Measurements from ENCODE around the gene NTM.
"Not testable (repeated sequence)": the region's sequence is repeated elsewhere in the genome, so short reads cannot be mapped to it uniquely, and the experiment has no call there.

The NTM gene

DNA sequence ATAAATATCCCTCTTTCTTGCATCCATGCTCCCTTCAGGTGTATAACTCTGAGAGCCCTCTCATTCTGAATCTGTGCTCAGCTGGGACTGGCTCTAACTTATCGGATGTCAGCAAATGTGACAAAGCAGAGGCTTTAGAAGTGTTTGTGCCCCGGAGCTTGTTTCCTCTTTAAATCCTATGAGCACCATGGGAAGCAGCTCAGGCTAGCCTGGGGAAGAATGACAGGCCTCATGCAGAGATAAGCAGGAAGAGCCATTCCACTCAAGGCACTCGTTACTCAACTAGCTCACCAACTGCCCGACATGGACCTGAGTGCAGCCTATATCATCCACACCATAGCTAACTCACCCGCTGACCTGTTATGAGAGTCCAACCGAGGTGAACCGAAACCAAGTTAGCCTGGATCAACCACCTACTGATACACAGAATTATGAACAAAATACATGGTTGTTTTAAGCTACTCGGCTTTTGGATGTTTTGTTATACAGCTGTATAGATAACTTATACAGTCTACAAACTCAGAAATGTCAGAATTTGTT lies 990.7 kb downstream of the NTM start:
- no peak for DNase-seq (ENCODE audit: low spot score)

DNA sequence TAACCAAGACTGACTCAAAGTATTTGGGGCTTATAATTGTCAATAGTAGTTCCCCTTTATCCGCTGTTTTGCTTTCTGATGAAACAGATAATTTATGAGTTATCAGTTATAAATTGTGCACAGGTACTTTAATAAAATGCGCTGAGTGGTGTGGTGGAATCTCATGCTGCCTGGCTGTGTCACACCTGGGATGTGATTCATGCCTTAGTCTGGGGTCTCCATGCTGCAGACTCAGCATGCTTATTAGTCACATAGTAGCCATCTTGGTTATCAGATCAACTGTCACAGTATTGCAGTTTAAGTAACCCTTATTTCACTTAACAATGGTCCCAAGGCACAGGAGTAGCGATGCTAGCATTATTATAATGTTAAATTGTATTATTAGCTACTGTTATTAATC lies 995.2 kb downstream of the NTM start:
- DNase-seq (ENCODE audit: low spot score): no peak

DNA sequence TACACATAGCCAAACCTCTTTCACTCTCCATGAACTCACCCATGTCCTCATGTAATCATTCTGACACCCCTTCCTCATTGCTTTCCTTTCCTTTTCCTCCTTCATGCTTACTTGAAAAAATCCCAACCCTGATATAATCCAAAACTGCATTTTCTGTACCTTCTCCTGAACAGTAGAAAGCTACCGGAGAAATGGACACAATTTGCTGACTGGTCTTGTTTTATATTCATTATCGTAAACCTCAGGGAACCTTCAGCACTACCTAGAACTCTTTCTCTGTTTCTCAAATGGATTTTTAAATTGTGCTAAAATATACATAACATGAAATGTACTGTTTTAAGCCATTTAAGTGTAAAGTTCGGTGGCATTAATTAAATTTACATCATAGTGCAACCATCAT lies 996.9 kb downstream of the NTM start:
- no peak for DNase-seq (ENCODE audit: low spot score)

DNA sequence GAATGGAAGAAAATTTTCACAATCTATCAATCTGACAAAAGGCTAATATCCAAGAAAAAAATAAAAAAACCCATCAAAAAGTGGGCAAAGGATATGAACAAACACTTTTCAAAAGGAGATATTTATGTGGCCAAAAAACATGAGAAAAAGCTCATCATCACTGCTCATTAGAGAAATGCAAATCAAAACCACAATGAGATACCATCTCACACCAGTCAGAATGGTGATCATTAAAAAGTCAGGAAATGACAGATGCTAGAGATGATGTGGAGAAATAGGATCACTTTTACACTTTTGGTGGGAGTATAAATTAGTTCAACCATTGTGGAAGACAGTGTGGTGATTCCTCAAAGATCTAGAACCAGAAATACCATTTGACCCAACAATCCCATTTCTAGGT lies 999.7 kb downstream of the NTM start:
- not testable (repeated sequence) for DNase-seq (ENCODE audit: low spot score)

DNA sequence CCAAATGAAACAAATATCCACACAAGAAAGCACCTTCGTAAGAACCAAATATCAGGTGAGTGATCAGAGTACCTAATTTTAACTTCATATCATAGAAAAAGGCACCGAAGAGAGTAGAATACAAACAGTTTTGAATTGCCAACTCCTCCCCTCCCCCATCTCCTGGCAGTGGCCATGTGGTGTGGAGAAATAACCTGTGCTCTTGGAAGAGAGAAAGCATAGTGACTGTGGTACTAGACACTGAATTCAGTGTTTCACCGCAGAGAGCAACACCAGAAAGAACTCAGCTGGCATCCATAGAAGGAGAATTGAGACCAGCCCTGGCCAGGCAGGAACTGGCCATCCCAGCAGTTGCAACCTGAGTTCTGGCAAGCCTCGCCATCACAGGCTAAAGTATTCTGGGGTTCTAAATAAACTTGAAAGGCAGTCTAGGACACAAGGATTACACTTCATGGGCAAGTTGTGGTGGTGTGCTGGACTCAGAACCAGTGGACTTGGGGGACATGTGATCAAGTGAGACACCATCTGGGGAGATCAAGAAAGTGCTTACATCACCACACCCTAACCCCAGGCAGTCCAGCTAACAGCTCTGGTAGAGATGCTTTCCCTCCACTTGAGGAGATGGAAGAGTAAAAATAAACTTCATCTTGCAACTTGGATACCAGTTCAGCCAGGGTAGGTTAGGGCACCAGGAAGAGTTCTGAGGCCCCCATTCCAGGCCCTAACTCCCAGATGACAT lies 1003.2 kb downstream of the NTM start:
- DNase-seq (ENCODE audit: low spot score): no peak

DNA sequence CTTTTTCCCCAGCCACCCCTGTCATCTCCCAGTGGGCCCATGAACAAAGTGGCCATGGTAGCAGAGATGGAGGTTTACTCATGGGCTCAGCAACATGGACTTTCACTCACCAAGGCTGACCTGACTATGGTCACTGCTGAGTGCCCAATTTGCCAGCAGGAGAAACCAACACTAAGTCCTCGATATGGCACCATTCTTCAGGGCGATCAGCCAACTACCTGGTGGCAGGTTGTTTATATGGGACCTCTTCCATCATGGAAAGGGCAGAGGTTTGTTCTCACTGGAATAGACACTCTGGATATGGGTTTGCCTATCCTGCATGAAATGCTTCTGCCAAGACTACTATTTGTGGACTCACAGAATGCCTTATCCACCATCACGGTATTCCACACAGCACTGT lies 1009.1 kb downstream of the NTM start:
- no peak for DNase-seq (ENCODE audit: low spot score)
